H1 (cell line): ENCODE measurements around the gene TPPP2. TPM values are rescaled to one million over a fixed set of nuclear protein-coding genes. Genes with fewer than 3 reads are reported as not detected.

Experiments
- CTCF ChIA-PET: fragments of 300-600 bp; sonication (Branson Sonifier 250); formaldehyde crosslinking; loops from one replicate; lab custom pipeline; 2021; ENCODE audit not compliant: partially characterized antibody; lab: Charles Lee
- POLR2A ChIA-PET: fragments of 300-600 bp; sonication (Branson Sonifier 250); formaldehyde crosslinking; loops from one replicate; lab custom pipeline; 2021; ENCODE audit warnings: inconsistent platforms; ENCODE audit not compliant: partially characterized antibody; lab: Charles Lee
- DNase-seq, 2 experiments: peaks; one replicate each; pipeline versions ENCODE4 v3.0.0 to v3.0.0-alpha.2; 2010 to 2022; ENCODE audit warnings: low spot score in 2 of 2, low read depth in 1 of 2, mixed read lengths in 1 of 2
- FAIRE-seq: peaks from 2 replicates; lab custom pipeline; 2011; peaks lifted over from hg19 to GRCh38; lab: Jason Lieb, UNC
- H2AFZ ChIP-seq: 2 replicates; pipeline ENCODE4 v1.8.1; 2012; ENCODE audit warnings: low read length, inconsistent platforms
- H2AK5ac ChIP-seq: 2 replicates; pipeline ENCODE4 v1.6.1; 2013; ENCODE audit warnings: low read depth, low read length
- H2BK120ac ChIP-seq: replicated peaks from 2 replicates; pipeline ENCODE3; 2013; ENCODE audit warnings: low read depth, low read length, inconsistent platforms
- H2BK12ac ChIP-seq: 2 replicates; pipeline ENCODE4 v1.6.1; 2013; ENCODE audit warnings: low read depth, low read length
- H2BK15ac ChIP-seq: 2 replicates; pipeline ENCODE4 v1.6.1; 2013; ENCODE audit warnings: low read length
- H2BK20ac ChIP-seq: 2 replicates; pipeline ENCODE4 v1.6.1; 2013; ENCODE audit warnings: low read length
- H2BK5ac ChIP-seq: 2 replicates; pipeline ENCODE4 v1.6.1; 2013; ENCODE audit warnings: low read depth, low read length
- H3K14ac ChIP-seq: 2 replicates; pipeline ENCODE4 v1.6.1; 2013; ENCODE audit warnings: inconsistent platforms; ENCODE audit not compliant: insufficient read length
- H3K18ac ChIP-seq: 2 replicates; pipeline ENCODE4 v1.6.1; 2013; ENCODE audit warnings: low read length; ENCODE audit errors: extremely low read depth
- H3K23ac ChIP-seq: 2 replicates; pipeline ENCODE4 v1.6.1; 2013; ENCODE audit warnings: inconsistent platforms; ENCODE audit not compliant: insufficient read length
- H3K23me2 ChIP-seq: 2 replicates; pipeline ENCODE4 v1.6.1; 2013; ENCODE audit warnings: low read depth, low read length
- H3K27ac ChIP-seq: 2 replicates; pipeline ENCODE4 v1.6.1; 2011; ENCODE audit warnings: low read depth, low read length, inconsistent platforms
- H3K27me3 ChIP-seq, 4 experiments: replicated peaks in 1 of 4; 1 replicate in 1 of 4; 2 replicates in 3 of 4; pipeline versions ENCODE4 v1.6.1 to v1.8.1; 2011 to 2013; ENCODE audit warnings: low read length in 3 of 4, mild to moderate bottlenecking in 3 of 4, inconsistent platforms in 2 of 4, mixed read lengths in 2 of 4, moderate library complexity in 1 of 4; ENCODE audit not compliant: control insufficient read depth in 3 of 4, insufficient read depth in 3 of 4; ENCODE audit errors: extremely low read depth in 1 of 4
- H3K36me3 ChIP-seq, 4 experiments: 2 replicates each; pipeline versions ENCODE4 v1.6.1 to v1.8.1; 2011 to 2013; ENCODE audit warnings: mild to moderate bottlenecking in 4 of 4, low read length in 3 of 4, moderate library complexity in 2 of 4, control low read depth in 1 of 4, inconsistent platforms in 1 of 4; ENCODE audit not compliant: insufficient read depth in 4 of 4, control insufficient read depth in 2 of 4
- H3K4ac ChIP-seq: replicated peaks from 2 replicates; pipeline ENCODE3; 2013; ENCODE audit warnings: low read length, low read depth, mixed read lengths, inconsistent platforms; ENCODE audit not compliant: insufficient read length
- H3K4me1 ChIP-seq, 4 experiments: replicated peaks in 1 of 4; 1 replicate in 1 of 4; 2 replicates in 3 of 4; pipeline versions ENCODE4 v1.6.1 to v1.8.1; 2011 to 2013; ENCODE audit warnings: low read length in 3 of 4, inconsistent platforms in 2 of 4, mixed read lengths in 1 of 4; ENCODE audit not compliant: insufficient read depth in 4 of 4, control insufficient read depth in 3 of 4
- H3K4me2 ChIP-seq, 2 experiments: 2 replicates each; pipeline versions ENCODE4 v1.6.1 to v1.8.1; 2011 to 2013; ENCODE audit warnings: low read depth in 2 of 2, low read length in 2 of 2, control low read depth in 1 of 2, inconsistent platforms in 1 of 2, mild to moderate bottlenecking in 1 of 2; ENCODE audit not compliant: insufficient read depth in 1 of 2
- H3K4me3 ChIP-seq, 4 experiments: fragments of 200-600, 300-600 bp in 1 of 4; sonication (generic), shearing (Covaris generic), sonication (Bioruptor Twin) in 1 of 4; 2 replicates each; pipeline versions ENCODE4 v1.5.1 to v1.8.1; 2011 to 2016; ENCODE audit warnings: low read length in 4 of 4, low read depth in 3 of 4, control low read depth in 2 of 4, inconsistent platforms in 2 of 4, mild to moderate bottlenecking in 2 of 4, mixed read lengths in 1 of 4, moderate library complexity in 1 of 4; ENCODE audit not compliant: insufficient read depth in 2 of 4; ENCODE audit errors: extremely low read depth in 1 of 4
- H3K56ac ChIP-seq: replicated peaks from 2 replicates; pipeline ENCODE3; 2013; ENCODE audit warnings: low read depth, mild to moderate bottlenecking, mixed read lengths, low read length, inconsistent platforms; ENCODE audit not compliant: insufficient read length
- H3K79me1 ChIP-seq: 2 replicates; pipeline ENCODE4 v1.6.1; 2013; ENCODE audit warnings: low read depth, low read length, control low read depth
- H3K79me2 ChIP-seq, 2 experiments: 2 replicates each; pipeline versions ENCODE4 v1.6.1 to v1.8.1; 2012 to 2013; ENCODE audit warnings: low read length in 2 of 2, mild to moderate bottlenecking in 2 of 2, inconsistent platforms in 1 of 2; ENCODE audit not compliant: insufficient read depth in 2 of 2, control insufficient read depth in 1 of 2
- H3K9ac ChIP-seq, 4 experiments: replicated peaks in 1 of 4; 1 replicate in 1 of 4; 2 replicates in 3 of 4; pipeline versions ENCODE4 v1.6.1 to v1.8.1; 2011 to 2013; ENCODE audit warnings: low read depth in 3 of 4, low read length in 3 of 4, control low read depth in 2 of 4, mild to moderate bottlenecking in 2 of 4, moderate library complexity in 2 of 4, inconsistent platforms in 1 of 4; ENCODE audit errors: extremely low read depth in 1 of 4
- H3K9me3 ChIP-seq, 2 experiments: 2 replicates each; pipeline versions ENCODE4 v1.6.1 to v1.8.1; 2012 to 2013; ENCODE audit warnings: mild to moderate bottlenecking in 2 of 2, moderate library complexity in 2 of 2, control low read depth in 1 of 2, inconsistent platforms in 1 of 2, low read depth in 1 of 2, low read length in 1 of 2, mixed read lengths in 1 of 2; ENCODE audit not compliant: insufficient read depth in 2 of 2
- H4K20me1 ChIP-seq, 2 experiments: replicated peaks in 1 of 2; 2 replicates each; pipeline versions ENCODE3 to v1.8.1; 2011 to 2013; ENCODE audit warnings: inconsistent platforms in 2 of 2, low read length in 2 of 2, mild to moderate bottlenecking in 1 of 2; ENCODE audit not compliant: insufficient read depth in 2 of 2, control insufficient read depth in 1 of 2
- H4K5ac ChIP-seq: 2 replicates; pipeline ENCODE4 v1.6.1; 2013; ENCODE audit warnings: low read length, low read depth, mixed read lengths, inconsistent platforms; ENCODE audit not compliant: insufficient read length
- H4K8ac ChIP-seq: 2 replicates; pipeline ENCODE4 v1.8.0; 2013; ENCODE audit warnings: mild to moderate bottlenecking, moderate library complexity, low read length, inconsistent platforms; ENCODE audit not compliant: insufficient read depth; ENCODE audit errors: extremely low read depth
- H4K91ac ChIP-seq: replicated peaks from 2 replicates; pipeline ENCODE3; 2013; ENCODE audit warnings: low read length, mixed read lengths, inconsistent platforms; ENCODE audit not compliant: insufficient read length
- POU5F1 ChIP-seq: IDR thresholded peaks from 2 replicates; pipeline ENCODE4 v1.6.1; 2011; ENCODE audit warnings: low read depth, mild to moderate bottlenecking, low read length, moderate library complexity
- WGBS, 2 experiments: shearing (Covaris generic) in 1 of 2; methylation state at CpG; one replicate each; pipeline versions ENCODE4 v1.1.6 to v1.1.7; 2013 to 2015; ENCODE audit warnings: low lambda C conversion rate in 2 of 2, mixed read lengths in 2 of 2, inconsistent platforms in 1 of 2, low coverage in 1 of 2, missing lambda C conversion rate in 1 of 2; ENCODE audit not compliant: insufficient replicate concordance in 2 of 2, insufficient coverage in 1 of 2, insufficient read length in 1 of 2; ENCODE audit errors: extremely low coverage in 1 of 2, missing lambda C conversion rate in 1 of 2; 5-methylcytosine and 5-hydroxymethylcytosine counted together
- polyA plus RNA-seq, 7 experiments: library from polyadenylated mRNA; depleted of rRNA in 3 of 7; stranded (reverse) in 5 of 7; unstranded in 2 of 7; fragments of >200 nt in 5 of 7; fragments of 200-250 nt in 2 of 7; gene quantifications; 1 replicate in 5 of 7; 2 replicates in 1 of 7; 4 replicates in 1 of 7; pipeline versions ENCODE4 v1.2.1 to v1.2.3, GENCODE V29; 2011 to 2013; ENCODE audit warnings: missing spikeins in 2 of 7, mixed read lengths in 2 of 7
- total RNA-seq: library from RNA; stranded (reverse); fragmentation: NEBNext Ultra II Directional; extraction: Animal tissue kit (Norgen Biotek cat#: 25700); gene quantifications from 2 replicates; pipeline ENCODE4 v1.2.1, GENCODE V29; 2021

TPPP2 gene
- total and polyA plus RNA-seq, 2 of the 8 experiments (the other 6 are each of a cell fraction or from before 2014, with no cell fraction given), result not detected

DNA sequence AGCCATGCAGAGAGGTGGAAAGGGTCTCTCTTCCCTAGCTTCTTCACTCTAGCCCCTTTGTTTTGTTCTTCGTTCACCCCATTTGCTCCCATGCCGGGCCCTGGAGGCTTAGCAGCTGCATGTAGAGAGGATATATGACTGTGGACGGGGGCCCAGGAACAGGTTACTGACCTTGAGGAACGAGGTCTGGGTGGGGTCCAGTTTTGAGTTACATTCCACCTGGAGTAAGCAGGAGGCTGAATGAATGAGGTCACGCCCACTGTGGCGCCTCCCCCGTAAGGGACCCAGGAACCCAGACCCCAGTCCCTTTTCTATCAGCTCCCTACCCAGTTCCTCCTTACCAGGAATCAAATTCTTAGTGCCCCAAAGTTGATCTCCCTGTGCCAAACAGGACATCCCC, 11.7 kb upstream of the TPPP2 start:
- DNase-seq, result no peak
- no peak overlapping the region for H3K27ac ChIP-seq
- H3K4me3 ChIP-seq, result no peak overlapping the region
- H3K79me2 ChIP-seq, result no peaks in the 10 kb centered on the region
- H3K9ac ChIP-seq, result no peak overlapping the region
- no peak for TF ChIP-seq POU5F1
- TF ChIP-seq, all 59 proteins: peak for 0
- H2BK20ac ChIP-seq, result no peak overlapping the region
- H3K9me3 ChIP-seq, result no peaks in the 10 kb centered on the region
- H2AK5ac ChIP-seq, result no peak overlapping the region
- H4K8ac ChIP-seq, result no peak overlapping the region
- H3K4me2 ChIP-seq, result no peak overlapping the region
- no peak overlapping the region for H4K91ac ChIP-seq
- no peak overlapping the region for H2BK12ac ChIP-seq
- CTCF ChIA-PET, result interaction anchor here (0.7 to 16.1 kb wide), 9 partner anchors 15 to 99 kb away, joined by 3 to 371 read pairs (median 84); partner anchors contain the start of genes ARHGEF40, RNASE13, RNASE7 and SLC39A2
- H3K23ac ChIP-seq, result no peak overlapping the region
- H3K27me3 ChIP-seq, result peaks cover 0 to 9% (median 6%) of the 10 kb centered on the region in 4 experiments; a peak in 5 of 7 replicates
- H3K18ac ChIP-seq, result no peak overlapping the region
- H3K4ac ChIP-seq, result no peak overlapping the region
- 0 out of 2 replicates have a peak, but pooled peaks cover 2% of the 10 kb centered on the region for H3K23me2 ChIP-seq
- POLR2A ChIA-PET, result interaction anchor here (1.2 to 1.4 kb wide), 4 partner anchors 22 to 52 kb away, joined by 3 read pairs; partner anchors contain the start of gene ARHGEF40
- peaks cover 2 to 7% (median 6%) of the 10 kb centered on the region in 4 experiments; a peak in 5 of 7 replicates for H3K4me1 ChIP-seq
- no peaks in the 10 kb centered on the region for H3K79me1 ChIP-seq
- 91% methylated on average over 7 of the region's 7 CpGs; no CpG with 5 or more reads in 1 of the 2 experiments for WGBS, 2 experiments
- H2AFZ ChIP-seq, result no peak overlapping the region
- no peaks in the 10 kb centered on the region for H4K20me1 ChIP-seq
- H2BK15ac ChIP-seq, result no peak overlapping the region
- no peak overlapping the region for H2BK120ac ChIP-seq
- H2BK5ac ChIP-seq, result no peak overlapping the region
- no peak overlapping the region for H3K14ac ChIP-seq
- no peak for FAIRE-seq
- no peak overlapping the region for H4K5ac ChIP-seq
- H3K36me3 ChIP-seq, result peaks cover 0 to 5% (median under 1%) of the 10 kb centered on the region in 4 experiments; a peak in 3 of 8 replicates
- no peak overlapping the region for H3K56ac ChIP-seq
